ENCODE results near the gene IL17RD.

The IL17RD gene

GRCh38 chr3:57131210-57131588 lies 34.0 kb downstream of the IL17RD start:
- H3K4me1 ChIP-seq (ENCODE audit: control insufficient read depth in 1 of 2, insufficient read depth in 1 of 2, low read depth in 1 of 2, low read length in 1 of 2) = no peaks in the 10 kb centered on the region

GRCh38 chr3:57130571-57131209 lies 34.5 kb downstream of the IL17RD start:
- Histone ChIP-seq H3K9me3 (no peaks in the 10 kb centered on the region), H3K4me1 (ENCODE audit: control insufficient read depth in 1 of 2, insufficient read depth in 1 of 2, low read depth in 1 of 2, low read length in 1 of 2) (no peaks in the 10 kb centered on the region), H3K36me3 (no peaks in the 10 kb centered on the region), H3K4me3 (ENCODE audit: low read depth in 1 of 2, low read length in 1 of 2) (no peak overlapping the region), H3K27me3 (peaks cover 19% of the 10 kb centered on the region), H3K27ac (no peak overlapping the region)
- no peak for TF ChIP-seq CTCF (IDR thresholded peaks at IDR 0.05)

More at GRCh38 chr3:57131210-57131588, 34.0 kb downstream of the IL17RD start:
- no peak overlapping the region for H3K27ac ChIP-seq
- H3K27me3 ChIP-seq = peaks cover 19% of the 10 kb centered on the region
- H3K4me3 ChIP-seq (ENCODE audit: low read depth in 1 of 2, low read length in 1 of 2) = no peak overlapping the region
- H3K9me3 ChIP-seq = no peaks in the 10 kb centered on the region
- no peak for TF ChIP-seq CTCF (IDR thresholded peaks at IDR 0.05)
- no peaks in the 10 kb centered on the region for H3K36me3 ChIP-seq

GRCh38 chr3:57128826-57129667 lies 36.1 kb downstream of the IL17RD start:
- Histone ChIP-seq H3K4me3 (ENCODE audit: low read depth in 1 of 2, low read length in 1 of 2) (no peak overlapping the region), H3K4me1 (ENCODE audit: control insufficient read depth in 1 of 2, insufficient read depth in 1 of 2, low read depth in 1 of 2, low read length in 1 of 2) (no peaks in the 10 kb centered on the region), H3K9me3 (no peaks in the 10 kb centered on the region), H3K27me3 (peaks cover 19% of the 10 kb centered on the region), H3K36me3 (no peaks in the 10 kb centered on the region), H3K27ac (no peak overlapping the region)
- no peak for TF ChIP-seq CTCF (IDR thresholded peaks at IDR 0.05)

GRCh38 chr3:57127891-57128518 lies 37.1 kb downstream of the IL17RD start:
- no peaks in the 10 kb centered on the region for H3K4me1 ChIP-seq (ENCODE audit: control insufficient read depth in 1 of 2, insufficient read depth in 1 of 2, low read depth in 1 of 2, low read length in 1 of 2)
- H3K27ac ChIP-seq = no peak overlapping the region
- H3K9me3 ChIP-seq = no peaks in the 10 kb centered on the region
- peaks cover 19% of the 10 kb centered on the region for H3K27me3 ChIP-seq
- no peaks in the 10 kb centered on the region for H3K36me3 ChIP-seq
- no peak overlapping the region for H3K4me3 ChIP-seq (ENCODE audit: low read depth in 1 of 2, low read length in 1 of 2)
- no peak for TF ChIP-seq CTCF (IDR thresholded peaks at IDR 0.05)

GRCh38 chr3:57126244-57126643 lies 38.9 kb downstream of the IL17RD start:
- H3K27me3 ChIP-seq = peaks cover 16% of the 10 kb centered on the region
- H3K27ac ChIP-seq = no peak overlapping the region
- no peaks in the 10 kb centered on the region for H3K4me1 ChIP-seq (ENCODE audit: control insufficient read depth in 1 of 2, insufficient read depth in 1 of 2, low read depth in 1 of 2, low read length in 1 of 2)
- no peak for TF ChIP-seq CTCF (IDR thresholded peaks at IDR 0.05)
- H3K36me3 ChIP-seq = no peaks in the 10 kb centered on the region
- H3K4me3 ChIP-seq (ENCODE audit: low read depth in 1 of 2, low read length in 1 of 2) = no peak overlapping the region
- H3K9me3 ChIP-seq = no peaks in the 10 kb centered on the region

Data from neutrophil (primary cell).